Liver (tissue), 9 donors: ENCODE measurements around the gene TMEM43. TPM values are rescaled to one million over a fixed set of nuclear protein-coding genes. Genes with fewer than 3 reads are reported as not detected.
"Not testable (repeated sequence)": the region's sequence is repeated elsewhere in the genome, so short reads cannot be mapped to it uniquely, and the experiment has no call there.

Source experiments
- DNase-seq: peaks from one replicate; pipeline ENCODE4 v3.0.0-alpha.2; 2017; ENCODE audit warnings: low spot score
- H3K27ac ChIP-seq, 2 donors: one replicate each; pipeline ENCODE4 v1.7.0; 2013; ENCODE audit warnings: inconsistent platforms in 2 of 2, low read length in 2 of 2, control low read depth in 1 of 2, low read depth in 1 of 2, mild to moderate bottlenecking in 1 of 2
- H3K27me3 ChIP-seq, 4 donors: one replicate each; pipeline versions ENCODE4 v1.6.1 to v1.7.0; 2013; ENCODE audit warnings: low read length in 3 of 4, inconsistent platforms in 1 of 4, mild to moderate bottlenecking in 1 of 4, moderate library complexity in 1 of 4; ENCODE audit not compliant: control insufficient read depth in 4 of 4, insufficient read depth in 4 of 4
- H3K36me3 ChIP-seq, 4 donors: one replicate each; pipeline versions ENCODE4 v1.6.1 to v1.7.0; 2013; ENCODE audit warnings: low read length in 3 of 4, mild to moderate bottlenecking in 3 of 4, low read depth in 1 of 4, moderate library complexity in 1 of 4; ENCODE audit not compliant: control insufficient read depth in 4 of 4, insufficient read depth in 3 of 4
- H3K4me1 ChIP-seq, 4 donors: one replicate each; pipeline versions ENCODE4 v1.6.1 to v1.7.0; 2013; ENCODE audit warnings: low read length in 3 of 4, mild to moderate bottlenecking in 3 of 4, moderate library complexity in 1 of 4; ENCODE audit not compliant: control insufficient read depth in 4 of 4, insufficient read depth in 4 of 4
- H3K4me3 ChIP-seq, 3 donors: one replicate each; pipeline versions ENCODE4 v1.6.1 to v1.7.0; 2013; ENCODE audit warnings: low read length in 3 of 3, control low read depth in 1 of 3, low read depth in 1 of 3, mild to moderate bottlenecking in 1 of 3
- H3K9ac ChIP-seq, 2 donors: one replicate each; pipeline ENCODE4 v1.7.0; 2013; ENCODE audit warnings: low read length in 2 of 2, mild to moderate bottlenecking in 2 of 2, moderate library complexity in 2 of 2, control low read depth in 1 of 2, low read depth in 1 of 2
- H3K9me3 ChIP-seq, 4 donors: one replicate each; pipeline versions ENCODE4 v1.6.1 to v1.7.0; 2013; ENCODE audit warnings: low read length in 3 of 4; ENCODE audit not compliant: control insufficient read depth in 4 of 4
- CTCF ChIP-seq: fragments of 150-350 bp; IDR thresholded peaks from 2 replicates; pipeline ENCODE4 v1.5.1; 2017; ENCODE audit warnings: improper control_type of control experiment, low read depth, low read length; ENCODE audit not compliant: missing input control
- EGR1 ChIP-seq, 2 donors: IDR thresholded peaks; 2 replicates each; pipeline ENCODE4 v1.6.1; 2016 to 2018; ENCODE audit warnings: antibody characterized with exemption in 2 of 2, low read depth in 2 of 2
- FOXA2 ChIP-seq: IDR thresholded peaks from 2 replicates; pipeline ENCODE4 v1.6.1; 2016; ENCODE audit warnings: antibody characterized with exemption
- GABPA ChIP-seq, 2 donors: IDR thresholded peaks in 1 of 2; conservative IDR thresholded peaks in 1 of 2; 2 replicates each; pipeline ENCODE4 v1.6.1; 2016; ENCODE audit warnings: antibody characterized with exemption in 2 of 2, mild to moderate bottlenecking in 1 of 2, moderate library complexity in 1 of 2
- HNF4G ChIP-seq: IDR thresholded peaks from 2 replicates; pipeline ENCODE4 v1.6.1; 2016; ENCODE audit warnings: antibody characterized with exemption
- JUND ChIP-seq, 2 donors: IDR thresholded peaks; 2 replicates each; pipeline ENCODE4 v1.6.1; 2016; ENCODE audit warnings: antibody characterized with exemption in 2 of 2
- MAX ChIP-seq: IDR thresholded peaks from 2 replicates; pipeline ENCODE4 v1.6.1; 2016; ENCODE audit warnings: antibody characterized with exemption
- NR2F2 ChIP-seq: IDR thresholded peaks from 2 replicates; pipeline ENCODE4 v1.6.1; 2016; ENCODE audit warnings: antibody characterized with exemption
- RAD21 ChIP-seq, 2 donors: IDR thresholded peaks; 2 replicates each; pipeline ENCODE4 v1.6.1; 2016; ENCODE audit warnings: antibody characterized with exemption in 2 of 2, mild to moderate bottlenecking in 2 of 2
- REST ChIP-seq: IDR thresholded peaks from 2 replicates; pipeline ENCODE4 v1.6.1; 2016; ENCODE audit warnings: antibody characterized with exemption, mild to moderate bottlenecking
- RXRA ChIP-seq, 2 donors: IDR thresholded peaks; 2 replicates each; pipeline ENCODE4 v1.6.1; 2017 to 2018; ENCODE audit warnings: antibody characterized with exemption in 2 of 2, mild to moderate bottlenecking in 1 of 2
- SP1 ChIP-seq: IDR thresholded peaks from 2 replicates; pipeline ENCODE4 v1.6.1; 2018; ENCODE audit warnings: antibody characterized with exemption, mild to moderate bottlenecking
- TAF1 ChIP-seq: conservative IDR thresholded peaks from 2 replicates; pipeline ENCODE4 v1.6.1; 2016; ENCODE audit warnings: antibody characterized with exemption, mild to moderate bottlenecking
- YY1 ChIP-seq: IDR thresholded peaks from 2 replicates; pipeline ENCODE4 v1.6.1; 2016; ENCODE audit warnings: antibody characterized with exemption, mild to moderate bottlenecking
- ZBTB33 ChIP-seq: IDR thresholded peaks from 2 replicates; pipeline ENCODE4 v1.6.1; 2016; ENCODE audit warnings: antibody characterized with exemption
- WGBS: extraction: QIAGEN DNeasy Blood & Tissue Kit; methylation state at CpG from one replicate; pipeline ENCODE4 v1.1.7; 2013; 5-methylcytosine and 5-hydroxymethylcytosine counted together
- polyA plus RNA-seq, 2 donors: library from polyadenylated mRNA; stranded (reverse) in 1 of 2; unstranded in 1 of 2; fragments of 200-250 nt in 1 of 2; fragments of >200 nt in 1 of 2; fragmentation: Nextera tagmentation in 1 of 2; extraction: Ambion mirVana in 1 of 2; gene quantifications; one replicate each; pipeline versions ENCODE4 v1.2.1 to v1.2.3, GENCODE V29; 2013 to 2015
- total RNA-seq, 2 donors: library from RNA; depleted of rRNA; stranded (reverse); fragments of >200 nt; gene quantifications; one replicate each; pipeline ENCODE4 v1.2.3, GENCODE V29; 2014
- donor health status: healthy.
- donor health status: healthy.
- donor health status: healthy.
- donor health status: healthy.
- donor health status: healthy.

The TMEM43 gene
- 10 to 100 TPM; 13.3 to 15.1 TPM for total RNA-seq
- 10 to 100 TPM in 1 of 2 donors, 1 to 10 TPM in 1; 7.4 to 13.8 TPM for polyA plus RNA-seq

GRCh38 chr3:14124615-14125192 lies at the start of gene TMEM43, which contains the start of gene CHCHD4:
Gene TMEM43 (plus strand): TSS chr3:14125052. CDS start chr3:14125194, 142 bp downstream.
Gene CHCHD4 (minus strand): TSS chr3:14124870. CDS start chr3:14124676, 194 bp downstream.
- peaks cover 0 to 9% (median 2%) of the 10 kb centered on the region in 4 donors for H3K36me3 ChIP-seq
- peak; percentile 92 for TF ChIP-seq TAF1
- TF ChIP-seq RAD21 (IDR thresholded peaks at IDR 0.05), result peak in 1 of 2 donors; percentile 26
- no peak for TF ChIP-seq REST
- TF ChIP-seq CTCF, result no peak
- no peak for TF ChIP-seq HNF4G
- peak; percentile 97 for TF ChIP-seq ZBTB33
- TF ChIP-seq FOXA2, result no peak
- TF ChIP-seq NR2F2, result no peak
- TF ChIP-seq SP1, result peak; percentile 30
- no peak for TF ChIP-seq JUND (IDR thresholded peaks at IDR 0.05)
- peak in 1 of 2 donors; percentile 82 for TF ChIP-seq GABPA (IDR thresholded peaks at IDR 0.05 in 1 of 2, conservative IDR thresholded peaks at IDR 0.05 in 1 of 2)
- TF ChIP-seq RXRA (IDR thresholded peaks at IDR 0.05), result peak in 1 of 2 donors; percentile 25
- peak; percentile 81 for TF ChIP-seq YY1
- peak; percentile 60 for TF ChIP-seq MAX
- no peak for TF ChIP-seq EGR1 (IDR thresholded peaks at IDR 0.05; ENCODE audit: low read depth in 2 of 2)
- peak; percentile 96 for DNase-seq
- under 1% methylated on average over 55 of the region's 55 CpGs for WGBS
- H3K27me3 ChIP-seq, result no peaks in the 10 kb centered on the region
- H3K9ac ChIP-seq, result peak within 1 kb of the TSS; percentile 43 to 83
- H3K4me3 ChIP-seq, result peak within 1 kb of the TSS; percentile 86 to 95 (median 89)
- H3K27ac ChIP-seq, result peak within 1 kb of the TSS; percentile 89 to 94
- no peaks in the 10 kb centered on the region for H3K9me3 ChIP-seq
- peaks cover 18 to 39% (median 26%) of the 10 kb centered on the region in 4 donors for H3K4me1 ChIP-seq

- not testable (repeated sequence) for H3K9me3 ChIP-seq, DNase-seq, H3K36me3 ChIP-seq, H3K27me3 ChIP-seq, H3K9ac ChIP-seq, H3K4me3 ChIP-seq, H3K4me1 ChIP-seq, H3K27ac ChIP-seq
- WGBS, result 79% methylated on average over 3 of the region's 3 CpGs
Measured at GRCh38 chr3:14075233-14075632, 49.6 kb upstream of the TMEM43 start.
